Neural progenitor cell (in vitro differentiated cells): ENCODE results near the gene SLC38A1.

Source experiments
- CTCF ChIP-seq: fragments of 200-600 bp; sonication (generic); IDR thresholded peaks from 2 replicates; pipeline ENCODE4 v1.5.1; 2017; ENCODE audit warnings: antibody characterized with exemption, mild to moderate bottlenecking
- EZH2 ChIP-seq: fragments of 200-600 bp; sonication (generic); IDR thresholded peaks from 2 replicates; pipeline ENCODE4 v1.6.1; 2017; ENCODE audit warnings: antibody characterized with exemption, mild to moderate bottlenecking, moderate library complexity

- TF ChIP-seq CTCF (no peak), EZH2 (no peak)
These were observed 118.1 kb downstream of the SLC38A1 start for GRCh38 chr12:46150735-46151134.
